Type B pancreatic cell (in vitro differentiated cells): ENCODE measurements around the gene C14orf132. TPM values are rescaled to one million over a fixed set of nuclear protein-coding genes. Genes with fewer than 3 reads are reported as not detected.

Experiments
- DNase-seq: peaks from one replicate; pipeline ENCODE4 v3.0.0; 2021; ENCODE audit warnings: mixed read lengths; ENCODE audit not compliant: unreplicated experiment; ENCODE audit errors: extremely low spot score
- H3K27ac Mint-ChIP-seq: 2 replicates; pipeline ENCODE4 v1.8.0; 2021; ENCODE audit warnings: mild to moderate bottlenecking, mixed read lengths
- H3K27me3 Mint-ChIP-seq: 2 replicates; pipeline ENCODE4 v1.8.0; 2021; ENCODE audit warnings: mixed read lengths
- H3K36me3 Mint-ChIP-seq: 2 replicates; pipeline ENCODE4 v1.8.0; 2021; ENCODE audit warnings: mixed read lengths
- H3K4me1 Mint-ChIP-seq: one replicate; pipeline ENCODE4 v1.8.0; 2021; ENCODE audit warnings: mixed read lengths; ENCODE audit not compliant: unreplicated experiment
- H3K4me3 Mint-ChIP-seq: 2 replicates; pipeline ENCODE4 v1.8.0; 2021; ENCODE audit warnings: mild to moderate bottlenecking, mixed read lengths
- H3K9me3 Mint-ChIP-seq: 2 replicates; pipeline ENCODE4 v1.8.0; 2021; ENCODE audit warnings: mixed read lengths
- CTCF ChIP-seq: fragments of 200-600 bp; sonication (generic); conservative IDR thresholded peaks from 2 replicates; pipeline ENCODE4 v1.5.0; 2021; ENCODE audit warnings: antibody characterized with exemption, mild to moderate bottlenecking
- total RNA-seq: library from RNA; stranded (reverse); gene quantifications from 2 replicates; pipeline ENCODE4 v1.2.1, GENCODE V29; 2021; ENCODE audit warnings: low replicate concordance

The C14orf132 gene
- total RNA-seq, 1 donor from 2014 or later = 57.4 TPM

GRCh38 chr14:96135285-96135684, 96.1 kb downstream of the C14orf132 start:
- TF ChIP-seq CTCF = no peak
- peak; percentile 24 for DNase-seq
- H3K36me3 Mint-ChIP-seq = no peaks in the 10 kb centered on the region
- H3K27ac Mint-ChIP-seq = no peak overlapping the region
- no peaks in the 10 kb centered on the region for H3K4me1 Mint-ChIP-seq
- H3K9me3 Mint-ChIP-seq = peaks cover 5% of the 10 kb centered on the region
- peaks cover 9% of the 10 kb centered on the region for H3K27me3 Mint-ChIP-seq
- H3K4me3 Mint-ChIP-seq = no peak overlapping the region

GRCh38 chr14:96136371-96137005, 97.3 kb downstream of the C14orf132 start:
- Mint-ChIP-seq H3K4me1 (no peaks in the 10 kb centered on the region), H3K36me3 (no peaks in the 10 kb centered on the region), H3K27me3 (peaks cover 9% of the 10 kb centered on the region), H3K4me3 (no peak overlapping the region), H3K9me3 (peaks cover 5% of the 10 kb centered on the region), H3K27ac (no peak overlapping the region)
- TF ChIP-seq CTCF = no peak
- DNase-seq = peak; percentile 24

GRCh38 chr14:96138241-96138640, 99.1 kb downstream of the C14orf132 start:
- no peaks in the 10 kb centered on the region for H3K4me1 Mint-ChIP-seq
- DNase-seq = no peak
- H3K36me3 Mint-ChIP-seq = no peaks in the 10 kb centered on the region
- H3K4me3 Mint-ChIP-seq = no peak overlapping the region
- H3K27me3 Mint-ChIP-seq = no peaks in the 10 kb centered on the region
- H3K27ac Mint-ChIP-seq = no peak overlapping the region
- no peak for TF ChIP-seq CTCF
- peaks cover 5% of the 10 kb centered on the region for H3K9me3 Mint-ChIP-seq

- no peaks in the 10 kb centered on the region for H3K4me1 Mint-ChIP-seq
- peaks cover 5% of the 10 kb centered on the region for H3K9me3 Mint-ChIP-seq
- peak; percentile 13 for DNase-seq
- no peaks in the 10 kb centered on the region for H3K36me3 Mint-ChIP-seq
- TF ChIP-seq CTCF = no peak
- H3K27me3 Mint-ChIP-seq = no peaks in the 10 kb centered on the region
- no peak overlapping the region for H3K4me3 Mint-ChIP-seq
- no peak overlapping the region for H3K27ac Mint-ChIP-seq
Observed at GRCh38 chr14:96139169-96139568, 100.0 kb downstream of the C14orf132 start.

- peak; percentile 15 for DNase-seq
- H3K27me3 Mint-ChIP-seq = no peaks in the 10 kb centered on the region
- no peaks in the 10 kb centered on the region for H3K4me1 Mint-ChIP-seq
- peaks cover 5% of the 10 kb centered on the region for H3K9me3 Mint-ChIP-seq
- H3K27ac Mint-ChIP-seq = no peak overlapping the region
- H3K4me3 Mint-ChIP-seq = no peak overlapping the region
- TF ChIP-seq CTCF = no peak
- no peaks in the 10 kb centered on the region for H3K36me3 Mint-ChIP-seq
Observed at GRCh38 chr14:96139879-96140278, 100.7 kb downstream of the C14orf132 start.
